ENCODE results near the gene VTA1. TPM values are rescaled to one million over a fixed set of nuclear protein-coding genes. Genes with fewer than 3 reads are reported as not detected.
"Not testable (repeated sequence)": the region's sequence is repeated elsewhere in the genome, so short reads cannot be mapped to it uniquely, and the experiment has no call there.

The VTA1 gene
- total and polyA plus RNA-seq, 10 donors, result 16.2 to 53.2 (median 30.6) TPM

- H3K9me3 ChIP-seq, result peaks cover 0 to 10% (median 0%) of the 10 kb centered on the region in 8 donors
- no peaks in the 10 kb centered on the region for H3K36me3 ChIP-seq
- 76 to 85% (median 80%) methylated on average over 1 of the region's 1 CpG for WGBS, 5 donors
- TF ChIP-seq CTCF (IDR thresholded peaks at IDR 0.05 in 8 of 11, conservative IDR thresholded peaks at IDR 0.05 in 3 of 11) (no peak), POLR2AphosphoS5 (IDR thresholded peaks at IDR 0.05) (no peak), POLR2A (IDR thresholded peaks at IDR 0.05) (no peak)
- DNase-seq, result no peak
- H3K27ac ChIP-seq, result no peak overlapping the region
- no peaks in the 10 kb centered on the region for H3K4me1 ChIP-seq
- no peak overlapping the region for H3K4me3 ChIP-seq
- H3K27me3 ChIP-seq (replicated peaks in 1 of 7), result peaks cover 0 to 9% (median 0%) of the 10 kb centered on the region in 7 donors
- intact Hi-C loops (cut with DNase I; ENCODE audit: low total_unique reads), result no loop called here
These were observed 16.2 kb upstream of the VTA1 start for GRCh38 chr6:142130814-142131213.

- no peak for TF ChIP-seq CTCF (IDR thresholded peaks at IDR 0.05 in 8 of 11, conservative IDR thresholded peaks at IDR 0.05 in 3 of 11)
- TF ChIP-seq POLR2A (IDR thresholded peaks at IDR 0.05), result no peak
- Histone ChIP-seq H3K27ac (no peak within 1 kb of the TSS), H3K36me3 (no peaks in the 10 kb centered on the region), H3K9me3 (peaks cover 0 to 10% (median 0%) of the 10 kb centered on the region in 8 donors), H3K4me1 (no peaks in the 10 kb centered on the region), H3K4me3 (no peak within 1 kb of the TSS), H3K27me3 (replicated peaks in 1 of 7) (peaks cover 0 to 9% (median 0%) of the 10 kb centered on the region in 7 donors)
- intact Hi-C loops (cut with DNase I; ENCODE audit: low total_unique reads), result no loop called here
- 67 to 86% (median 72%) methylated on average over 1 of the region's 1 CpG for WGBS, 5 donors
- no peak for DNase-seq
These were observed 14.4 kb upstream of the VTA1 start, which contains the start of gene GJE1 for GRCh38 chr6:142132625-142133024. Gene GJE1 (plus strand): TSS chr6:142132925. CDS start chr6:142133159, 234 bp downstream.

GRCh38 chr6:142138876-142139275, 8.2 kb upstream of the VTA1 start:
- DNase-seq, result no peak
- Histone ChIP-seq H3K4me1 (no peaks in the 10 kb centered on the region), H3K36me3 (no peaks in the 10 kb centered on the region), H3K27me3 (replicated peaks in 1 of 7) (peaks cover 0 to 10% (median 0%) of the 10 kb centered on the region in 7 donors), H3K27ac (no peak overlapping the region), H3K9me3 (no peaks in the 10 kb centered on the region), H3K4me3 (no peak overlapping the region)
- intact Hi-C loops (cut with DNase I; ENCODE audit: low total_unique reads), result no loop called here
- no peak for TF ChIP-seq POLR2A (IDR thresholded peaks at IDR 0.05)
- WGBS, 5 donors, result 42 to 50% (median 46%) methylated on average over 2 of the region's 2 CpGs

GRCh38 chr6:142141531-142141930, 5.5 kb upstream of the VTA1 start:
- WGBS, 5 donors, result 90 to 95% (median 93%) methylated on average over 13 of the region's 13 CpGs
- H3K36me3 ChIP-seq; H3K27me3 ChIP-seq (replicated peaks in 1 of 7); H3K9me3 ChIP-seq; H3K27ac ChIP-seq; DNase-seq; H3K4me1 ChIP-seq; H3K4me3 ChIP-seq; intact Hi-C loops (cut with DNase I; ENCODE audit: low total_unique reads): not testable (repeated sequence)

- no peak for DNase-seq
- Histone ChIP-seq H3K4me1 (peaks cover 18 to 97% (median 66%) of the 10 kb centered on the region in 6 donors), H3K9me3 (no peaks in the 10 kb centered on the region), H3K4me3 (no peak overlapping the region), H3K27me3 (replicated peaks in 1 of 7) (no peaks in the 10 kb centered on the region), H3K27ac (no peak overlapping the region), H3K36me3 (peaks cover 0 to 15% (median 0%) of the 10 kb centered on the region in 6 donors)
- TF ChIP-seq POLR2A (IDR thresholded peaks at IDR 0.05) (no peak), CTCF (IDR thresholded peaks at IDR 0.05 in 8 of 11, conservative IDR thresholded peaks at IDR 0.05 in 3 of 11) (no peak), POLR2AphosphoS5 (IDR thresholded peaks at IDR 0.05) (no peak)
- intact Hi-C loops (cut with DNase I; ENCODE audit: low total_unique reads), result loop anchor here (10.0 kb wide), 1 partner anchor 232 kb away; no protein-coding TSS in a partner anchor
These were observed 5.7 kb downstream of the VTA1 start for GRCh38 chr6:142152746-142153145.
